HCT116 (cell line): ENCODE data around the gene STK11. TPM values are rescaled to one million over a fixed set of nuclear protein-coding genes. Genes with fewer than 3 reads are reported as not detected.

Experiments
- ATAC-seq: fragments of 200-7000 bp; cut with Tn5 transposase; 2 replicates; pipeline ENCODE4 v1.9.1; 2020; ENCODE audit warnings: mild to moderate bottlenecking, moderate library complexity
- BruUV-seq: library from RNA; stranded (reverse); fragments of 400-500 nt; replicated peaks from 2 replicates; lab custom pipeline; 2021; lab: Mats Ljungman, UMichigan
- CTCF ChIA-PET: fragments of 300-600 bp; sonication (Branson Sonifier 250); formaldehyde crosslinking; loops from one replicate; lab custom pipeline; 2021; ENCODE audit warnings: antibody characterized with exemption; lab: Charles Lee
- POLR2A ChIA-PET: fragments of 300-600, 350-600 bp; sonication (Branson Sonifier 250); formaldehyde crosslinking; loops from one replicate; lab custom pipeline; 2021; ENCODE audit warnings: antibody characterized with exemption; lab: Charles Lee
- RAD21 ChIA-PET, 2 experiments: fragments of 300-600 bp; sonication (Branson Sonifier 250); formaldehyde crosslinking; loops; one replicate each; lab custom pipeline; 2023; ENCODE audit warnings: low total read pairs in 2 of 2; ENCODE audit not compliant: uncharacterized antibody in 2 of 2, unreplicated experiment in 2 of 2, low non-redundant PET in 1 of 2; lab: Charles Lee
- DNase-seq: peaks from one replicate; pipeline ENCODE4 v3.0.0-alpha.2; 2010; ENCODE audit warnings: low read depth, low spot score
- H2AFZ ChIP-seq: fragments of 200-600 bp; shearing (Covaris generic), sonication (generic); 2 replicates; pipeline ENCODE4 v1.6.1; 2017; ENCODE audit warnings: low read depth, mixed run types, mixed read lengths, antibody characterized with exemption, low read length; ENCODE audit not compliant: poor library complexity, severe bottlenecking
- H3K27ac ChIP-seq: 2 replicates; pipeline ENCODE4 v1.5.1; 2012; ENCODE audit warnings: low read depth, low read length
- H3K27me3 ChIP-seq: fragments of 200-600 bp; sonication (generic); 2 replicates; pipeline ENCODE4 v1.6.1; 2016; ENCODE audit warnings: mixed run types, low read length, mixed read lengths; ENCODE audit not compliant: insufficient read depth
- H3K36me3 ChIP-seq, 2 experiments: fragments of 200-500 bp in 1 of 2; fragments of 200-600 bp in 1 of 2; sonication (Bioruptor generic) in 1 of 2; sonication (generic) in 1 of 2; 2 replicates each; pipeline versions ENCODE4 v1.5.1 to v1.6.1; 2014 to 2016; ENCODE audit warnings: low read length in 2 of 2, inconsistent platforms in 1 of 2, mixed read lengths in 1 of 2, mixed run types in 1 of 2; ENCODE audit not compliant: insufficient read depth in 2 of 2, control insufficient read depth in 1 of 2
- H3K4me1 ChIP-seq, 2 experiments: fragments of 200-600 bp in 1 of 2; sonication (generic) in 1 of 2; 2 replicates each; pipeline versions ENCODE4 v1.5.1 to v1.6.1; 2012 to 2017; ENCODE audit warnings: low read length in 2 of 2, inconsistent platforms in 1 of 2, mild to moderate bottlenecking in 1 of 2, mixed read lengths in 1 of 2, mixed run types in 1 of 2, moderate library complexity in 1 of 2; ENCODE audit not compliant: insufficient read depth in 2 of 2, control insufficient read depth in 1 of 2
- H3K4me2 ChIP-seq: fragments of 200-600 bp; sonication (generic); 2 replicates; pipeline ENCODE4 v1.6.1; 2017; ENCODE audit warnings: mixed run types, low read length, mixed read lengths
- H3K4me3 ChIP-seq, 2 experiments: fragments of 200-600 bp in 1 of 2; sonication (generic) in 1 of 2; replicated peaks in 1 of 2; 2 replicates each; pipeline ENCODE4 v1.5.1; 2011 to 2016; ENCODE audit warnings: low read length in 2 of 2, control low read depth in 1 of 2, low read depth in 1 of 2, mild to moderate bottlenecking in 1 of 2, mixed read lengths in 1 of 2, mixed run types in 1 of 2
- H3K79me2 ChIP-seq: fragments of 200-600 bp; sonication (generic); 2 replicates; pipeline ENCODE4 v1.6.1; 2017; ENCODE audit warnings: mild to moderate bottlenecking, mixed run types, low read length, moderate library complexity, mixed read lengths; ENCODE audit not compliant: insufficient read depth
- H3K9ac ChIP-seq: fragments of 200-600 bp; sonication (generic); 2 replicates; pipeline ENCODE4 v1.6.1; 2016; ENCODE audit warnings: low read length, mixed read lengths
- H3K9me2 ChIP-seq: fragments of 200-600 bp; sonication (generic), shearing (Covaris generic); 2 replicates; pipeline ENCODE4 v1.6.1; 2017; ENCODE audit warnings: mixed run types, mild to moderate bottlenecking, moderate library complexity; ENCODE audit not compliant: insufficient read depth
- H3K9me3 ChIP-seq, 2 experiments: fragments of 200-500 bp in 1 of 2; fragments of 200-600 bp in 1 of 2; sonication (Bioruptor generic) in 1 of 2; sonication (generic) in 1 of 2; 2 replicates each; pipeline ENCODE4 v1.6.1; 2014 to 2017; ENCODE audit warnings: low read length in 2 of 2, mixed read lengths in 2 of 2, inconsistent platforms in 1 of 2, low read depth in 1 of 2, mild to moderate bottlenecking in 1 of 2, mixed run types in 1 of 2, moderate library complexity in 1 of 2; ENCODE audit not compliant: control insufficient read depth in 1 of 2, insufficient read depth in 1 of 2
- H4K20me1 ChIP-seq: fragments of 200-600 bp; sonication (generic), shearing (Covaris generic); 2 replicates; pipeline ENCODE4 v1.6.1; 2017; ENCODE audit warnings: mixed run types, mild to moderate bottlenecking, moderate library complexity; ENCODE audit not compliant: insufficient read depth
- ELF1 ChIP-seq: IDR thresholded peaks from 2 replicates; pipeline ENCODE4 v1.6.1; 2012; ENCODE audit warnings: low read depth, borderline replicate concordance
- EZH2 ChIP-seq: fragments of 200-600 bp; sonication (generic); IDR thresholded peaks from 2 replicates; pipeline ENCODE4 v1.6.1; 2017; ENCODE audit warnings: antibody characterized with exemption, mixed run types
- FOSL1 ChIP-seq: IDR thresholded peaks from 2 replicates; pipeline ENCODE4 v1.6.1; 2012; ENCODE audit warnings: low read depth
- JUND ChIP-seq: IDR thresholded peaks from 2 replicates; pipeline ENCODE4 v1.6.1; 2012
- POLR2A ChIP-seq: IDR thresholded peaks from 2 replicates; pipeline ENCODE4 v1.7.0; 2011; ENCODE audit warnings: borderline replicate concordance; ENCODE audit not compliant: insufficient read depth, insufficient read length; ENCODE audit errors: extremely low read depth
- SIN3A ChIP-seq: IDR thresholded peaks from 2 replicates; pipeline ENCODE4 v1.6.1; 2012; ENCODE audit warnings: low read depth
- ZBTB33 ChIP-seq: IDR thresholded peaks from 2 replicates; pipeline ENCODE4 v1.6.1; 2011; ENCODE audit warnings: mild to moderate bottlenecking, low read length, moderate library complexity; ENCODE audit not compliant: insufficient replicate concordance; ENCODE audit errors: extremely low read depth
- intact Hi-C: fragments of 100-400 bp; cut with micrococcal nuclease; formaldehyde crosslinking; loops from 2 replicates; pipeline ENCODE4 v1.10.0; 2022
- total RNA-seq: library from RNA; stranded (reverse); gene quantifications from one replicate; pipeline ENCODE4 v1.2.1, GENCODE V29; 2021; ENCODE audit not compliant: unreplicated experiment

Gene STK11
- total RNA-seq, 1 experiment from 2014 or later: 86.9 TPM

GRCh38 chr19:1161716-1162115 is 43.9 kb upstream of the STK11 start:
- Histone ChIP-seq H3K27me3 (no peaks in the 10 kb centered on the region), H3K79me2 (peaks cover 77% of the 10 kb centered on the region), H3K4me3 (no peak overlapping the region), H3K4me2 (peak overlapping the region; percentile 28; the same call in 1 of the 2 replicates), H2AFZ (no peak overlapping the region), H3K9me2 (no peaks in the 10 kb centered on the region), H4K20me1 (no peaks in the 10 kb centered on the region), H3K4me1 (peaks cover 10 to 13% of the 10 kb centered on the region in 2 experiments; a peak in 3 of 4 replicates), H3K9ac (no peak overlapping the region), H3K36me3 (peaks cover 2% of the 10 kb centered on the region in 2 experiments; a peak in 2 of 4 replicates), H3K9me3 (no peaks in the 10 kb centered on the region), H3K27ac (peak overlapping the region; percentile 26; the same call in 1 of the 2 replicates)
- peak; percentile 58 for ATAC-seq
- intact Hi-C loops: no loop called here
- no peak for TF ChIP-seq EZH2
- no peak for TF ChIP-seq FOSL1
- TF ChIP-seq ELF1: no peak
- no peak for TF ChIP-seq JUND
- TF ChIP-seq SIN3A: no peak
- TF ChIP-seq ZBTB33: no peak
- no peak for TF ChIP-seq POLR2A
- DNase-seq: no peak
- no TSS peak for BruUV-seq
- ChIA-PET POLR2A (no interaction called here), RAD21 (no interaction called here), CTCF (no interaction called here)
